CD4-positive, alpha-beta memory T cell (primary cell): Measurements from ENCODE around the gene DCDC2B. TPM values are rescaled to one million over a fixed set of nuclear protein-coding genes. Genes with fewer than 3 reads are reported as not detected.
A peak's percentile ranks its signal among the peaks of the same experiment; 100 is the strongest.

Source experiments
- CTCF ChIA-PET: fragments of 350-600 bp; sonication (Branson Sonifier 250); formaldehyde crosslinking; loops from one replicate; lab custom pipeline; 2021; ENCODE audit warnings: inconsistent platforms; ENCODE audit not compliant: partially characterized antibody; lab: Charles Lee
- POLR2A ChIA-PET: fragments of 350-600 bp; sonication (Branson Sonifier 250); formaldehyde crosslinking; loops from one replicate; lab custom pipeline; 2021; ENCODE audit not compliant: partially characterized antibody; lab: Charles Lee
- DNase-seq, 5 donors: peaks; one replicate each; pipeline versions ENCODE4 v3.0.0 to v3.0.0-alpha.2; 2020 to 2022; ENCODE audit warnings: mixed read lengths in 1 of 5
- H3K27ac ChIP-seq: one replicate; pipeline ENCODE4 v1.7.0; 2013; ENCODE audit warnings: low read depth, low read length
- H3K27me3 ChIP-seq: 2 replicates; pipeline ENCODE4 v1.7.0; 2013; ENCODE audit warnings: mild to moderate bottlenecking, low read length, moderate library complexity; ENCODE audit not compliant: insufficient read depth
- H3K36me3 ChIP-seq: 2 replicates; pipeline ENCODE4 v1.7.0; 2013; ENCODE audit warnings: mild to moderate bottlenecking, low read length, moderate library complexity; ENCODE audit not compliant: insufficient read depth
- H3K4me1 ChIP-seq: 2 replicates; pipeline ENCODE4 v1.7.0; 2013; ENCODE audit warnings: mild to moderate bottlenecking, low read length, moderate library complexity; ENCODE audit not compliant: insufficient read depth
- H3K4me3 ChIP-seq, 2 donors: one replicate each; pipeline ENCODE4 v1.7.0; 2013; ENCODE audit warnings: low read length in 2 of 2, mild to moderate bottlenecking in 1 of 2
- H3K9me3 ChIP-seq, 2 donors: one replicate each; pipeline ENCODE4 v1.7.0; 2013; ENCODE audit warnings: low read length in 2 of 2, control low read depth in 1 of 2; ENCODE audit not compliant: control insufficient read depth in 1 of 2
- H3K27ac Mint-ChIP-seq, 7 donors: one replicate each; pipeline ENCODE4 v1.8.0; 2020 to 2021; ENCODE audit warnings: mixed read lengths in 7 of 7, mild to moderate bottlenecking in 6 of 7, inconsistent platforms in 3 of 7, moderate library complexity in 3 of 7
- H3K27me3 Mint-ChIP-seq, 2 donors: one replicate each; pipeline ENCODE4 v1.8.0; 2020 to 2021; ENCODE audit warnings: mixed read lengths in 2 of 2
- H3K36me3 Mint-ChIP-seq, 2 donors: one replicate each; pipeline ENCODE4 v1.8.0; 2020 to 2021; ENCODE audit warnings: mixed read lengths in 2 of 2, inconsistent platforms in 1 of 2, mild to moderate bottlenecking in 1 of 2
- H3K4me1 Mint-ChIP-seq, 4 donors: one replicate each; pipeline ENCODE4 v1.8.0; 2020 to 2021; ENCODE audit warnings: mixed read lengths in 4 of 4, mild to moderate bottlenecking in 1 of 4
- H3K4me3 Mint-ChIP-seq, 8 donors: one replicate each; pipeline ENCODE4 v1.8.0; 2020 to 2021; ENCODE audit warnings: mixed read lengths in 8 of 8, mild to moderate bottlenecking in 7 of 8, moderate library complexity in 6 of 8, inconsistent platforms in 3 of 8
- H3K9me3 Mint-ChIP-seq, 8 donors: one replicate each; pipeline ENCODE4 v1.8.0; 2020 to 2021; ENCODE audit warnings: mixed read lengths in 8 of 8, mild to moderate bottlenecking in 5 of 8, inconsistent platforms in 3 of 8, moderate library complexity in 1 of 8
- intact Hi-C: fragments of 100-400 bp; cut with micrococcal nuclease; formaldehyde crosslinking; loops from one replicate; pipeline ENCODE4 v1.15.1; 2023
- polyA plus RNA-seq, 2 donors: library from polyadenylated mRNA; unstranded; fragments of 300-500 nt; fragmentation: Illumina TruSeq; gene quantifications; one replicate each; pipeline ENCODE4 v1.2.3, GENCODE V29; 2021
- total RNA-seq, 2 experiments: library from RNA; stranded (reverse); gene quantifications; one replicate each; pipeline ENCODE4 v1.2.3, GENCODE V29; 2021

DCDC2B gene
- total and polyA plus RNA-seq, 4 experiments from 2014 or later = not detected

- Mint-ChIP-seq H3K27ac (peak overlapping the region in 1 of 7 donors; percentile 12), H3K4me3 (no peak overlapping the region), H3K36me3 (peaks cover 66 to 82% of the 10 kb centered on the region in 2 donors), H3K27me3 (no peaks in the 10 kb centered on the region), H3K4me1 (peaks cover 26 to 42% (median 35%) of the 10 kb centered on the region in 4 donors), H3K9me3 (no peaks in the 10 kb centered on the region)
- peaks cover 78% of the 10 kb centered on the region for H3K36me3 ChIP-seq
- H3K4me1 ChIP-seq = peaks cover 30% of the 10 kb centered on the region
- POLR2A ChIA-PET = interaction anchor here (1.1 kb wide), 1 partner anchor 12 kb away, joined by 3 read pairs; the partner anchor contains the start of gene TXLNA
- no peaks in the 10 kb centered on the region for H3K9me3 ChIP-seq
- DNase-seq = no peak
- intact Hi-C loops = no loop called here
- no peak overlapping the region for H3K27ac ChIP-seq
- CTCF ChIA-PET = interaction anchor here (2.9 kb wide), 1 partner anchor 23 kb away, joined by 11 read pairs; no protein-coding TSS in a partner anchor
- no peak overlapping the region for H3K4me3 ChIP-seq
- H3K27me3 ChIP-seq = no peaks in the 10 kb centered on the region
Measured at GRCh38 chr1:32192220-32192948, 16.5 kb upstream of the DCDC2B start.

DNA sequence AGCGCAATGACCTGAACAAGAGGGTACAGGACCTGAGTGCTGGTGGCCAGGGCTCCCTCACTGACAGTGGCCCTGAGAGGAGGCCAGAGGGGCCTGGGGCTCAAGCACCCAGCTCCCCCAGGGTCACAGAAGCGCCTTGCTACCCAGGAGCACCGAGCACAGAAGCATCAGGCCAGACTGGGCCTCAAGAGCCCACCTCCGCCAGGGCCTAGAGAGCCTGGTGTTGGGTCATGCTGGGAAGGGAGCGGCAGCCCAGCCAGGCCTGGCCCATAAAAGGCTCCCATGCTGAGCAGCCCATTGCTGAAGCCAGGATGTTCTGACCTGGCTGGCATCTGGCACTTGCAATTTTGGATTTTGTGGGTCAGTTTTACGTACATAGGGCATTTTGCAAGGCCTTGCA, 13.9 kb upstream of the DCDC2B start:
- intact Hi-C loops = no loop called here
- ChIA-PET POLR2A (interaction anchor here (1.3 to 1.4 kb wide), 3 partner anchors 15 to 141 kb away, joined by 3 to 5 read pairs (median 5); partner anchors contain the start of genes MARCKSL1 and TXLNA), CTCF (interaction anchor here (0.7 to 4.7 kb wide), 4 partner anchors 9 to 177 kb away, joined by 3 to 22 read pairs (median 3); no protein-coding TSS in a partner anchor)
- Mint-ChIP-seq H3K36me3 (peaks cover 47 to 65% of the 10 kb centered on the region in 2 donors), H3K4me3 (peak overlapping the region in 2 of 8 donors; percentile 3 to 52), H3K27me3 (no peaks in the 10 kb centered on the region), H3K9me3 (no peaks in the 10 kb centered on the region), H3K27ac (no peak overlapping the region), H3K4me1 (peaks cover 34 to 62% (median 45%) of the 10 kb centered on the region in 4 donors)
- H3K27me3 ChIP-seq = no peaks in the 10 kb centered on the region
- H3K4me1 ChIP-seq = peaks cover 43% of the 10 kb centered on the region
- DNase-seq = no peak
- no peaks in the 10 kb centered on the region for H3K9me3 ChIP-seq
- peaks cover 52% of the 10 kb centered on the region for H3K36me3 ChIP-seq
- H3K27ac ChIP-seq = no peak overlapping the region
- no peak overlapping the region for H3K4me3 ChIP-seq

DNA sequence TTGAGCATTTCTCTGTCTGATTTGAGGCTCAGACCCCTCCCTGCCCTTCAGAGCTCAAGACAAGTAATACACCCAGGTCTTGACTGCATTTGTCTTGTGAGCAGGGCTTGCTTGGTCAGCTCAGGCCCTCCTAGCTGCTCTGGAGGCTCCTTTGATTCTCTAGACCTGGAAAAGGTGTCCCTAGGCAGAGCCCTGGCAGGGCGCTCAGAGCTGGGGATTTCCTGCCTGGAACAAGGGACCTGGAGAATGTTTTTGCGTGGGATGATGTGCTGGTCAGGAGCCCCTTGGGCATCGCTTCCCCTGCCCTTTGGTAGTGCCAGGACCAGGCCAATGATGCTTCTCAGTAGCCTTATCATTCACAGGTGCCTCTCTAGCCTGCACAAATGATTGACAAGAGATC, 13.4 kb upstream of the DCDC2B start:
- H3K4me3 Mint-ChIP-seq = peak overlapping the region in 2 of 8 donors; percentile 7 to 79
- Histone ChIP-seq H3K27me3 (no peaks in the 10 kb centered on the region), H3K27ac (no peak overlapping the region), H3K36me3 (peaks cover 47% of the 10 kb centered on the region), H3K9me3 (no peaks in the 10 kb centered on the region), H3K4me3 (no peak overlapping the region), H3K4me1 (peaks cover 47% of the 10 kb centered on the region)
- intact Hi-C loops = no loop called here
- H3K27ac Mint-ChIP-seq = no peak overlapping the region
- peaks cover 42 to 61% of the 10 kb centered on the region in 2 donors for H3K36me3 Mint-ChIP-seq
- no peaks in the 10 kb centered on the region for H3K9me3 Mint-ChIP-seq
- ChIA-PET POLR2A (interaction anchor here (1.1 to 7.5 kb wide), 5 partner anchors 11 to 123 kb away, joined by 3 to 58 read pairs (median 9); partner anchors contain the start of genes IQCC, KPNA6, TMEM39B and TXLNA), CTCF (interaction anchor here (0.7 to 4.7 kb wide), 3 partner anchors 9 to 54 kb away, joined by 3 to 22 read pairs (median 3); no protein-coding TSS in a partner anchor)
- H3K4me1 Mint-ChIP-seq = peaks cover 39 to 68% (median 50%) of the 10 kb centered on the region in 4 donors
- no peaks in the 10 kb centered on the region for H3K27me3 Mint-ChIP-seq
- no peak for DNase-seq

DNA sequence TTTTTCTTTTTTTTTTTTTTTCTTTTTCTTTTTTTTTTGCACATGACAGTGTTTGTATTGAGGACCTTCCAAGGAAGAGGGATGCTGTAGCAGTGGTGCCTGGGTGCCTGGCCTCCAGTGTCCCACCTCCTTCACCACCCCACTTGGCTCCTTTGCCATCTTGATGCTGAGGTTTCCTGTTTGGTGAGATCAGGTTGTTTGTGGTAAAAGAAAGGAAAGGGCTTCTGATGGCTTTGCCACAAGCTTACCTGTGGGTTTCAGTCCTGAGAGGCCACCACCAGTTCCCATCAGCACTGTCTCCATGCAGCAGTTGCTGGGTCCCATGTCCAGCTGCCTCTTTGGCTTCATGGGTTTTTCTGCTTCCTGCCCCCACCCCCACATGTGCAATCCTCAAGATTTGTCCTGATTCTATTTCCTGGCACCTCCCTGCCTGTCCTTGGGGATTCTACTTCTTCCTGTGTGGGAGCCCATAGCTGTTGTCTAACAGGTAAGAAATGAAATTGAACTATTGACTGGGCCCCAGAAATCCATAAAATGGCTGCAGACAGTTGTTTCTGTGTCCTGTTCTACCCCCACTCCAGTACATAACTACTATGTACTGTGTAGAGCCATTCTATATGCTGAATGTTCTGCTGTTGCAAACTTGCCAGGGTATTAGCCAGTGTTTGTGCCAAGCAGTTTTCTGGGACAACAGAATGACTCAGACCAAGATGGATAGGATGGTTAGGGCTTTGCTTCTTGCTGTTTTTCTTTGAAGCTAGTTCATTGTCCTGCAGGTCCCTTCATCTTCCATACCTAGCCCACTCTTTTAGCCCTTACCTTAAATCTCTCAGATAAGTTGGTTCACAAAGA, 12.7 kb upstream of the DCDC2B start:
- intact Hi-C loops = no loop called here
- peaks cover 43% of the 10 kb centered on the region for H3K36me3 ChIP-seq
- POLR2A ChIA-PET = interaction anchor here (1.1 to 7.5 kb wide), 5 partner anchors 10 to 123 kb away, joined by 3 to 58 read pairs (median 9); partner anchors contain the start of genes IQCC, KPNA6, TMEM39B and TXLNA
- CTCF ChIA-PET = interaction anchor here (1.2 to 4.7 kb wide), 3 partner anchors 17 to 53 kb away, joined by 3 to 22 read pairs (median 3); partner anchors contain the start of gene TXLNA
- peak overlapping the region in 7 of 8 donors; percentile 59 to 82 (median 70) for H3K4me3 Mint-ChIP-seq
- no peaks in the 10 kb centered on the region for H3K9me3 ChIP-seq
- H3K27me3 ChIP-seq = no peaks in the 10 kb centered on the region
- peak in 4 of 5 donors; percentile 27 to 47 (median 40) for DNase-seq
- H3K4me3 ChIP-seq = no peak overlapping the region
- H3K9me3 Mint-ChIP-seq = no peaks in the 10 kb centered on the region
- peaks cover 39 to 56% of the 10 kb centered on the region in 2 donors for H3K36me3 Mint-ChIP-seq
- H3K27ac Mint-ChIP-seq = peak overlapping the region in 6 of 7 donors; percentile 48 to 84 (median 75)
- H3K4me1 ChIP-seq = peaks cover 49% of the 10 kb centered on the region
- H3K27me3 Mint-ChIP-seq = no peaks in the 10 kb centered on the region
- peaks cover 39 to 73% (median 50%) of the 10 kb centered on the region in 4 donors for H3K4me1 Mint-ChIP-seq
- no peak overlapping the region for H3K27ac ChIP-seq

DNA sequence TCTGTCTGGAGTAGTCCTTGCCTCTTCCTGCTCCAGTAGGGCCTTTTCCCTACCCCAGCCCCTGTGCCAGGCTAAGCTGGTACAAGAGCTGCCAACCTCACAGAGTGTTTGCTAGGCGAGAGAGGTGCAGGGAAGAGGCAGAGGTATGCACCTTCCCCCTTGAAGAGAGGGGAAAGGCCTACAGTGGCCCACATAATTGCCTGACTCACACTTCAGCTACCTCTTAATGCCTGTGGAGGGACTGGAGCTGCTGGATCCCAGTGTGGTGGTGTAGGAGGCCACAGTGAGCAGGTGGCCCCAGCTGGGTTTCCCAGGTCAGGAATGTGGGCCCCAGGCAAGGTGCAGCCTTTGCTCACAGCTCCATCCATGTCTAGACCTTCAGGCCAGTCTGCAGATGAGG, 11.8 kb upstream of the DCDC2B start:
- Mint-ChIP-seq H3K4me3 (peak overlapping the region in 5 of 8 donors; percentile 1 to 79 (median 59)), H3K27me3 (no peaks in the 10 kb centered on the region), H3K36me3 (peaks cover 30 to 47% of the 10 kb centered on the region in 2 donors), H3K9me3 (no peaks in the 10 kb centered on the region), H3K27ac (peak overlapping the region in 3 of 7 donors; percentile 8 to 84 (median 58)), H3K4me1 (peaks cover 46 to 82% (median 59%) of the 10 kb centered on the region in 4 donors)
- no peaks in the 10 kb centered on the region for H3K9me3 ChIP-seq
- peaks cover 34% of the 10 kb centered on the region for H3K36me3 ChIP-seq
- intact Hi-C loops = no loop called here
- no peak for DNase-seq
- ChIA-PET CTCF (interaction anchor here (1.2 to 4.7 kb wide), 4 partner anchors 9 to 52 kb away, joined by 3 to 22 read pairs (median 6); partner anchors contain the start of gene TXLNA), POLR2A (interaction anchor here (0.7 to 7.5 kb wide), 11 partner anchors 9 to 197 kb away, joined by 3 to 58 read pairs (median 3); partner anchors contain the start of genes BSDC1, IQCC, KPNA6 and TXLNA)
- H3K4me1 ChIP-seq = peaks cover 58% of the 10 kb centered on the region
- H3K4me3 ChIP-seq = no peak overlapping the region
- no peaks in the 10 kb centered on the region for H3K27me3 ChIP-seq
- H3K27ac ChIP-seq = no peak overlapping the region

- POLR2A ChIA-PET = interaction anchor here (0.7 to 7.5 kb wide), 11 partner anchors 12 to 196 kb away, joined by 3 to 58 read pairs (median 3); partner anchors contain the start of genes BSDC1, KPNA6 and TXLNA
Measured at GRCh38 chr1:32197837-32198236, 11.1 kb upstream of the DCDC2B start.

More at GRCh38 chr1:32197837-32198236, 11.1 kb upstream of the DCDC2B start:
- Histone ChIP-seq H3K4me3 (no peak overlapping the region), H3K27ac (no peak overlapping the region), H3K9me3 (no peaks in the 10 kb centered on the region), H3K4me1 (peaks cover 63% of the 10 kb centered on the region), H3K36me3 (peaks cover 28% of the 10 kb centered on the region), H3K27me3 (no peaks in the 10 kb centered on the region)
- no peak for DNase-seq
- peaks cover 48 to 87% (median 64%) of the 10 kb centered on the region in 4 donors for H3K4me1 Mint-ChIP-seq
- H3K27ac Mint-ChIP-seq = peak overlapping the region in 2 of 7 donors; percentile 84 to 91
- intact Hi-C loops = no loop called here
- H3K36me3 Mint-ChIP-seq = peaks cover 22 to 42% of the 10 kb centered on the region in 2 donors
- no peaks in the 10 kb centered on the region for H3K27me3 Mint-ChIP-seq
- H3K4me3 Mint-ChIP-seq = no peak overlapping the region
- CTCF ChIA-PET = interaction anchor here (0.8 to 4.7 kb wide), 5 partner anchors 9 to 42 kb away, joined by 3 to 22 read pairs (median 4); partner anchors contain the start of gene TXLNA
- H3K9me3 Mint-ChIP-seq = no peaks in the 10 kb centered on the region
